Activated CD4-positive, alpha-beta memory T cell treated with anti-CD3 and anti-CD28 coated beads for 36 hours (primary cell): ENCODE results near the gene ATP1A2. TPM values are rescaled to one million over a fixed set of nuclear protein-coding genes. Genes with fewer than 3 reads are reported as not detected.

Source experiments
- CTCF ChIA-PET: fragments of 350-600 bp; sonication (Branson Sonifier 250); formaldehyde crosslinking; loops from one replicate; lab custom pipeline; 2021; ENCODE audit warnings: antibody characterized with exemption, inconsistent platforms; lab: Charles Lee
- POLR2A ChIA-PET: fragments of 350-600 bp; sonication (Branson Sonifier 250); formaldehyde crosslinking; loops from one replicate; lab custom pipeline; 2021; ENCODE audit warnings: antibody characterized with exemption; lab: Charles Lee
- DNase-seq: peaks from one replicate; pipeline ENCODE4 v3.0.0-alpha.2; 2020
- H3K27ac Mint-ChIP-seq: one replicate; pipeline ENCODE4 v1.8.0; 2021; ENCODE audit warnings: mixed read lengths
- H3K27me3 Mint-ChIP-seq: one replicate; pipeline ENCODE4 v1.8.0; 2021; ENCODE audit warnings: mixed read lengths
- H3K36me3 Mint-ChIP-seq: one replicate; pipeline ENCODE4 v1.8.0; 2021; ENCODE audit warnings: mixed read lengths
- H3K4me1 Mint-ChIP-seq: one replicate; pipeline ENCODE4 v1.8.0; 2021; ENCODE audit warnings: low read depth, mixed read lengths
- H3K4me3 Mint-ChIP-seq: one replicate; pipeline ENCODE4 v1.8.0; 2021; ENCODE audit warnings: mild to moderate bottlenecking, mixed read lengths
- H3K9me3 Mint-ChIP-seq: one replicate; pipeline ENCODE4 v1.8.0; 2021; ENCODE audit warnings: mixed read lengths
- intact Hi-C: fragments of 100-400 bp; cut with micrococcal nuclease; formaldehyde crosslinking; loops from one replicate; pipeline ENCODE4 v1.15.1; 2023
- total RNA-seq, 2 experiments: library from RNA; stranded (reverse); gene quantifications; one replicate each; pipeline ENCODE4 v1.2.3, GENCODE V29; 2021

Gene ATP1A2
- total RNA-seq, 2 experiments from 2014 or later = not detected

DNA sequence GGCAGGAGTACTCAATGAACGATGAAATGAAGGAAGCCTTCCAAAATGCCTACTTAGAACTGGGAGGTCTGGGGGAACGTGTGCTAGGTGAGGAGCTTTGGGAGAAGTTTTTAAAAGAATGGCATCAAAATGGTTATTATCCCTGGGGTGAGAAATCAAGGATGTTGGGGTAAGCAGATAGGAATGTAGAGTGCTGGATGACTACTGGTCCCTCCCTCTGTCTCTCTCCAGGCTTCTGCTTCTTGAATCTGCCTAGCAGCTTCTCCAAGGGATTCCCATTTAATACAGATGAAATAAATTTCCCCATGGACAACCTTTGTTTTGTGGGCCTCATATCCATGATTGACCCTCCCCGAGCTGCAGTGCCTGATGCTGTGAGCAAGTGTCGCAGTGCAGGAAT lies 55.8 kb downstream of the ATP1A2 start:
- no peak for DNase-seq
- no peak overlapping the region for H3K27ac Mint-ChIP-seq
- H3K27me3 Mint-ChIP-seq = peaks cover 17% of the 10 kb centered on the region
- ChIA-PET POLR2A (interaction anchor here (1.0 kb wide), 1 partner anchor 21 kb away, joined by 3 read pairs; no protein-coding TSS in a partner anchor), CTCF (interaction anchor here (1.3 kb wide), 1 partner anchor 205 kb away, joined by 3 read pairs; no protein-coding TSS in a partner anchor)
- no peaks in the 10 kb centered on the region for H3K36me3 Mint-ChIP-seq
- intact Hi-C loops = no loop called here
- H3K9me3 Mint-ChIP-seq = no peaks in the 10 kb centered on the region
- H3K4me3 Mint-ChIP-seq = no peak overlapping the region
- H3K4me1 Mint-ChIP-seq = peaks cover 9% of the 10 kb centered on the region

DNA sequence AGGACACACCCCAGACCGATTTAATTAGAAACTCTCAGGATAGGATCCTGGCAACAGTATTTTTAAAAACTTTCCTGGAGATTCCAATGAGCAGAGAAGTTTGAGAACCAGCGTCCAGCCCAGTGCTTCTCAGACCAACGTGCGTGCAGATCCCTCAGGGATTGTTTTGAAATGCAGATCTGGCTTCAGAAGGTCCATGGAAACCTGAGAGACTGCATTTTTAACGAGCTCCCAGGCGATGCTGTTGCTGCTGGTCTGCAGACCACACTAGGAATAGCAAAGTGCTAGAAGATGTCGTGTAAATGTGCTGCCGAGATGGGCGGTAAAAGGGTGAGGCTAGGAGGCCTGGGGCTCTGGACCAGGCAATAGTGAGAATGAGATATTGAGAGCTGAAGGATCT lies 56.4 kb downstream of the ATP1A2 start:
- no peaks in the 10 kb centered on the region for H3K36me3 Mint-ChIP-seq
- POLR2A ChIA-PET = interaction anchor here (1.0 kb wide), 1 partner anchor 21 kb away, joined by 3 read pairs; no protein-coding TSS in a partner anchor
- CTCF ChIA-PET = interaction anchor here (0.6 to 1.3 kb wide), 2 partner anchors 25 to 204 kb away, joined by 3 read pairs; no protein-coding TSS in a partner anchor
- no peaks in the 10 kb centered on the region for H3K9me3 Mint-ChIP-seq
- H3K27me3 Mint-ChIP-seq = peaks cover 14% of the 10 kb centered on the region
- intact Hi-C loops = no loop called here
- no peak overlapping the region for H3K4me3 Mint-ChIP-seq
- H3K4me1 Mint-ChIP-seq = peaks cover 8% of the 10 kb centered on the region
- no peak for DNase-seq
- no peak overlapping the region for H3K27ac Mint-ChIP-seq

DNA sequence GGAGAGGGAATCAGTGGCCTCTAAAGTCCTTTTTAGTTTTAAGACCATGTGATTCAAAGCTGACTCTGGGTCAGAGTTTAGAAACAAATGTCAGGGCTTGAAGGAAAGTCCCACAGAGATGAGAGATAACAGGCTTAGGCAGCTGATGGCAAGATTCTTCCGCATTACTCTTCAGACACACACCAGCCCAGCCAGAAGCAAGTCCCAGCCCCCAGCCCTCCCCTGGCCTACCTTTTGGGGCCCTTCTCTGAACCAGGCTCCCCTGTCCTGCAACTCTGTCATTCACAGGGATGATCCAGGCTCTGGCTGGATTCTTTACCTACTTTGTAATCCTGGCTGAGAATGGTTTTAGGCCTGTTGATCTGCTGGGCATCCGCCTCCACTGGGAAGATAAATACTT lies 61.7 kb downstream of the ATP1A2 start:
- intact Hi-C loops = no loop called here
- Mint-ChIP-seq H3K4me1 (no peaks in the 10 kb centered on the region), H3K27ac (no peak overlapping the region), H3K27me3 (peaks cover 11% of the 10 kb centered on the region), H3K4me3 (no peak overlapping the region), H3K9me3 (no peaks in the 10 kb centered on the region), H3K36me3 (no peaks in the 10 kb centered on the region)
- ChIA-PET POLR2A (no interaction called here), CTCF (no interaction called here)
- no peak for DNase-seq

DNA sequence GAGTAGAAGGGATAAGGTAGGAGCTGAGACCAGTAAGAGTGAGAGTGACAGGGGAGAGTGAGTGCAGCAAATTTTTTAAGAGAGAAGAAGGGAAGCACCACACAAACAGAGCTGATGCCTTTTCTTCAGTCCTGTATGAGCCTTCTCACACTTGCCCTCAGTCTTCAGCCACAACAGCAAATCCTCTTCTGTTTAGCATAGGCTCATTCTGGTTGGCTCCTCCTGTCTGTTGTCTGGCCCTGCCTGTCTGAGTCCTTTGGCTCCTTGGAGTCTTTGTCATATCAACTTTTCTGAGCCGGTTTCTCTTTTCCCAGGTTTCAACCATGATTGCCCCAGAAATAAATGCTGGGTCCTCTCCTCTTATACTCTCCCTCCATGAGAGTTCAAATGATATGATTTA lies 62.1 kb downstream of the ATP1A2 start:
- H3K27ac Mint-ChIP-seq = no peak overlapping the region
- H3K27me3 Mint-ChIP-seq = peaks cover 9% of the 10 kb centered on the region
- no peak for DNase-seq
- H3K9me3 Mint-ChIP-seq = no peaks in the 10 kb centered on the region
- H3K36me3 Mint-ChIP-seq = no peaks in the 10 kb centered on the region
- intact Hi-C loops = no loop called here
- POLR2A ChIA-PET = no interaction called here
- CTCF ChIA-PET = no interaction called here
- H3K4me3 Mint-ChIP-seq = no peak overlapping the region
- H3K4me1 Mint-ChIP-seq = no peaks in the 10 kb centered on the region

DNA sequence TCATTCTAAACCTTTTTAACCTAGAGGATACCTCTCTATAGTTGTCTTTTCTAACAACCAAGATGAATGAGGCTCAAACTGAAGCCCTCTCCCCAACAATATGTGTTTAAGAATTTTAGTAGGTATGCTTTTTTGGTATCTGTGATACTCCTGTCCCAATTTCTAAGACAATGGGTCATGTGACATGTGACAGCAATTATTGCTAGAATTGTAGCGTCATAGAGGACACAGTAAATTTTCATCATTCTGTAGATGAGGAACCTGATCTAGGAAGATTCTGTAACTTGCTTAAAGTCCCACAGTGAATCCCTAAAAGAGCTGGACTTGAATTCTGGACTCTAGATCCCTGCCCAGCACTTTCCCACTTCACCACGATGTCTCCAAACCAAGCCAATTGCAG lies 63.2 kb downstream of the ATP1A2 start:
- Mint-ChIP-seq H3K27me3 (peaks cover 7% of the 10 kb centered on the region), H3K36me3 (no peaks in the 10 kb centered on the region), H3K27ac (no peak overlapping the region), H3K4me1 (no peaks in the 10 kb centered on the region), H3K9me3 (no peaks in the 10 kb centered on the region), H3K4me3 (no peak overlapping the region)
- ChIA-PET POLR2A (no interaction called here), CTCF (interaction anchor here (1.7 kb wide), 1 partner anchor 113 kb away, joined by 3 read pairs; no protein-coding TSS in a partner anchor)
- intact Hi-C loops = no loop called here
- no peak for DNase-seq

DNA sequence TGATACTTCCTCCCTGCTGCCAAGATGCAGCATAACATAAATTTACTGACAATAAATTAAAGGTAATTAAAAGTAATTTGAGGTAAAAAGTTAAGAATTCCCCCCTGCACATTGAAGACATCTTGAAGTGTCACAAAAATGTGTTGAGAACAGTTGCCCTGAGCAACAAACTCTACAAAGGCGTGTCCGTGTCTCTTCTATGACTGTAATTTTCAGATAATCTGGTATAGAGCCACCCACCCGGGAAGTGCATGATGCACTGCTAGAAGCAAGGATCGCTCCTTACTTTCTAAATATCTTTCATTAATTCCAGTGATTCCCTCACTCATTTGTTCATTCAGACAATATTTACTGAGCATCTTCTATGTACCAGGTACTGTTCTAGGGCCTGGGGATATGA lies 63.8 kb downstream of the ATP1A2 start:
- Mint-ChIP-seq H3K4me3 (no peak overlapping the region), H3K27ac (no peak overlapping the region), H3K27me3 (peaks cover 7% of the 10 kb centered on the region), H3K9me3 (no peaks in the 10 kb centered on the region), H3K4me1 (no peaks in the 10 kb centered on the region), H3K36me3 (no peaks in the 10 kb centered on the region)
- CTCF ChIA-PET = interaction anchor here (0.6 to 1.7 kb wide), 3 partner anchors 72 to 112 kb away, joined by 3 read pairs; no protein-coding TSS in a partner anchor
- POLR2A ChIA-PET = no interaction called here
- no peak for DNase-seq
- intact Hi-C loops = no loop called here

DNA sequence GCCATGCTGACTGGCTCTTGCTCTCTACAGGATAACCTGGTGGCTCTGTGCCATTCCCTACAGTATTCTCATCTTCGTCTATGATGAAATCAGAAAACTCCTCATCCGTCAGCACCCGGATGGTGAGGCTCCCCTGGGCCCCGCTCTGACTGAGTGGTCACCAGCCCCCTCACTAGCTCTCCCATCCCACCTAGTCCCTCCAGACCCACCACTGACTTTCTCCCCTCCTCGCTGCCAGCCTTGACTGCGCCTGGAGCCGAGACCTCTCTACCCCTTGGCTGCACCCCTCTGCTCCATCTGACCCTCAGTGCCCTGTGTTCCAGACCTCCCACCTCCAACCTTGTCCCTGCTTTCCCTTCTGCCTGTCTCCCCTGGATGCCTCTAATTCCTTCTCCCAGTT lies 70.7 kb downstream of the ATP1A2 start:
- DNase-seq = no peak
- intact Hi-C loops = no loop called here
- CTCF ChIA-PET = no interaction called here
- H3K4me1 Mint-ChIP-seq = no peaks in the 10 kb centered on the region
- H3K27ac Mint-ChIP-seq = no peak overlapping the region
- H3K4me3 Mint-ChIP-seq = no peak overlapping the region
- H3K9me3 Mint-ChIP-seq = no peaks in the 10 kb centered on the region
- H3K27me3 Mint-ChIP-seq = peaks cover 3% of the 10 kb centered on the region
- H3K36me3 Mint-ChIP-seq = no peaks in the 10 kb centered on the region
- POLR2A ChIA-PET = interaction anchor here (0.6 kb wide), 1 partner anchor 155 kb away, joined by 3 read pairs; no protein-coding TSS in a partner anchor

DNA sequence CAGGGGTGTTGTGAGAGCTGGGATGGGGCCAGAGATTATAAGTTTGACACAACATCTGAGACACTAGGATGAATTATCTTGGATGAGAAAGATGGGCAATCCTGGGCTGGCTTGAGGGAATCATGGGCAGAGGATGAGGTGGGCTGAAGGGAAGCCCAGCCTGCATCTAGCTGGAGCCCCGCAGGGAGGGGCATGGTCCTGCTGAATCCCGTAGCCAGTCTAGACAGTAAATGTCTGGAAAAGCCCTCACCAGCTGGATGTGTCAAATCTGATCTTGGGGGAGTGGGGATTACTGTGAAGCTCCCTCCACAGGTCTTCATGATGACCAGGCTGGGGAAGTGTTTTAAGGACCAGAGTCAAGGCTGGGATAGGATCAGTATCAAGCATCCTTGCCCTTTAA lies 71.2 kb downstream of the ATP1A2 start:
- H3K36me3 Mint-ChIP-seq = no peaks in the 10 kb centered on the region
- H3K4me3 Mint-ChIP-seq = no peak overlapping the region
- POLR2A ChIA-PET = no interaction called here
- H3K27me3 Mint-ChIP-seq = peaks cover 3% of the 10 kb centered on the region
- no peak overlapping the region for H3K27ac Mint-ChIP-seq
- no peaks in the 10 kb centered on the region for H3K4me1 Mint-ChIP-seq
- intact Hi-C loops = no loop called here
- DNase-seq = no peak
- H3K9me3 Mint-ChIP-seq = no peaks in the 10 kb centered on the region
- CTCF ChIA-PET = no interaction called here

DNA sequence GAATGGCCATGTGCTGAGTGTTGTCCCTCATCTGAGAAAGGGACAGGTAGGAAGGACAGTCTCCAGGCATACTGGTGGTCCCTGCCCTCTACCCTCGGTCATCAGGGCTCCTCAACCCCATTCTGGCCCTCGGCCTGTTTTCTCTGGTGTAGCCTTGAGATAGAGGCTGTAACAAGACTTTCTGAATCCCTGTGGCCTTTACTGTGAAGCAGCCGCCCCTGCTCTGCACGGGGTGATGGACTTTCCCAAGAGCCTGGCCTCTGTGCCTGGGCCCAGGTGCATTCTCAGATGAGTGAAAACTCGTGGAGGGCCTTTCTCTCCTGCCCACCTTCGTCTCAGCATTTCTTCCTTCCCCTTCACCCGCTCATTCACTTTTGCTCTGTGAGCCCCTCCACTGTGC lies 71.8 kb downstream of the ATP1A2 start:
- CTCF ChIA-PET = interaction anchor here (0.8 kb wide), 1 partner anchor 104 kb away, joined by 3 read pairs; no protein-coding TSS in a partner anchor
- intact Hi-C loops = no loop called here
- Mint-ChIP-seq H3K27ac (no peak overlapping the region), H3K36me3 (no peaks in the 10 kb centered on the region), H3K27me3 (peaks cover 3% of the 10 kb centered on the region), H3K9me3 (no peaks in the 10 kb centered on the region), H3K4me3 (no peak overlapping the region), H3K4me1 (no peaks in the 10 kb centered on the region)
- POLR2A ChIA-PET = no interaction called here
- DNase-seq = no peak

DNA sequence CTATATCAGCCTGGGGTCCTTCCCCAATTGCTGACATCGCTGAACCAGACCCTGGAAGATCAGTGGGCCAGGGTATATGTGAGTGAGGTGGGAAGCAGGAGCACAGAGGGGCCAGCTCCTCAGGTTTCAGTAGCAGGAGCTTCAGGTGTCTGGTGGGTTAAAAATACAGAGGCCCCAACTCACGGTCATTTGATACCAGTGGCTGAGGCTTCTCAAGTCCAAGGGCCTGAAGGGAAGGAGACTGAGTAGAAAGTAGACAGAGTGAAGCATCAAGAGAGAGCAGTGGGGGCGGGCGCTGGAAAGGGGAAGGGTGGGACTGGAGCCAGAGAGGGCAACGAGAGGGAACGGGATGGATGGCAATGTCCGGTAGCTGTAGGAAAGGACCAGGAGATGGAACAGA lies 72.8 kb downstream of the ATP1A2 start:
- ChIA-PET POLR2A (no interaction called here), CTCF (interaction anchor here (6.0 kb wide), 1 partner anchor 63 kb away, joined by 57 read pairs; no protein-coding TSS in a partner anchor)
- Mint-ChIP-seq H3K27me3 (peaks cover 2% of the 10 kb centered on the region), H3K9me3 (no peaks in the 10 kb centered on the region), H3K4me1 (no peaks in the 10 kb centered on the region), H3K4me3 (no peak overlapping the region), H3K36me3 (no peaks in the 10 kb centered on the region), H3K27ac (no peak overlapping the region)
- no peak for DNase-seq
- intact Hi-C loops = no loop called here

DNA sequence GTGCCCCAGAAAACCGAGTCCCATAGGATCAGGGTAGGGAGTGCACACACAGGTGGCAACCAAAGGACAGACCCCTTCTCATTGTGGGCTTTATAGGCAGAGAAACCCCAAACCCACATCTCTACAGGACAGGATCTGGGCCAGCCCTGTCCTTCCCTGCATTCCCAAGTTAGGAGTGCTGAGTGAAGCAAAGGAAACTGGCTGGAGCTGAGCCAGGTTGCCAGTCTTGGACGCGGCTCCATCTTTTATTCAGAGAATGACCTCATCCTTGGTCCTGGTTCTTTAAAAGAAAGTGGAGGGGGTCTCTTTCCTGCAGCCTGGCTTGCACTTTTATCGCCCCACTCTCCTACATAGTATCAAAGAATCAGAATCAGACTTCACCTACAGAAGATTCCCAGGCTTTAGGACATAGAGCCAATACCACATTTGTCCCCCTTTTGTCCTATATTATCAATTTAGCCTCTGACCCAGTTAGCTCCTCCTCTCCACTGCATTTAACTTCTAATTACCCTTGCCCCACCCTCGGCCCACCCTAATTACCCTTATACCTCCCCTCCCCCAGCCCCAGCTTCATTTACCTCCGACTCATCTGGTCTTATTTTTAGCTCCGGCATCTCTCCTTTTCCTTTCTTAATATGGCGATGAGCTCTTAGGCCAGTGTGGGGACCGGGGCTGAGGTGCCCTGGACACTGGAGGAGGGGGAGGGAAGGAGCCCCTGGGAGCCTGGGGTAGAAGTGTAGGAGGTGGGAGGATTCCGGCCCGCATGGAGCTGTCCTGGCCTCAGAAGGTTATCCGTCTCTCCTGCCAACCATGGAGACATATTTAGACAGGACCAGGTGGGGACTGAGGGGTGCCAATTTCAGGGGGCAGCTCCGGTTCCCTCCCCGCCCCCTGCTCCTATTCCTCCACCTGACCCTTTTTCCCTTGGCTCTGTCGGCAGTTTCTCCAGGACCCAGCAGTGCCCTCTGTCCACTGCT lies 74.4 kb downstream of the ATP1A2 start, which contains the start of gene CASQ1:
Gene CASQ1, plus strand, starts transcription at position 927 of the 977 bp plus-strand sequence. CDS start 177 bp downstream, outside the sequence.
- no peaks in the 10 kb centered on the region for H3K9me3 Mint-ChIP-seq
- intact Hi-C loops = no loop called here
- no peaks in the 10 kb centered on the region for H3K36me3 Mint-ChIP-seq
- ChIA-PET CTCF (interaction anchor here (1.0 to 6.0 kb wide), 6 partner anchors 10 to 187 kb away, joined by 3 to 156 read pairs (median 6); no protein-coding TSS in a partner anchor), POLR2A (no interaction called here)
- H3K27me3 Mint-ChIP-seq = peaks cover 2% of the 10 kb centered on the region
- no peaks in the 10 kb centered on the region for H3K4me1 Mint-ChIP-seq
- DNase-seq = no peak
- H3K27ac Mint-ChIP-seq = no peak within 1 kb of the TSS
- no peak within 1 kb of the TSS for H3K4me3 Mint-ChIP-seq

DNA sequence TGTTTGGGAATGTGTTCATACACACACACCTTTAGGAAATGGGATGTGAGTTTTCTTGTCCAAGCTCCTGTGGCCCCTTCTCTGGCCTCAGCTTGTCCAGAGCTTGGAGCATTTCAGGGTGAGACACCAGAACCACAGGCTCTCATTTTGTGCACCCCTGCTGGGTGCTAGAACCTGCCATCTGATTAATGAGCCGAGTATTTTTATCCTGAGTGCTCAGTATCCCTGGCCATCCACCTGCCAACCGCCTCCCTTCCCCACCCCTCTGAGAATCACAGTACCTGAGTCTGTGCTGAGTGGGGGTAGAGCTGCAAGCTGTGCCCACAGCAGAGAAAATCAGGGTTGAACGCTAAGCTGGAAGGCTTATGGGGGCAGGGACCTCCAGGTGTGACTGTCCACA lies 76.2 kb downstream of the ATP1A2 start:
- H3K9me3 Mint-ChIP-seq = no peaks in the 10 kb centered on the region
- H3K27me3 Mint-ChIP-seq = peaks cover 2% of the 10 kb centered on the region
- no peaks in the 10 kb centered on the region for H3K4me1 Mint-ChIP-seq
- CTCF ChIA-PET = interaction anchor here (0.9 to 6.0 kb wide), 15 partner anchors 11 to 184 kb away, joined by 3 to 156 read pairs (median 5); no protein-coding TSS in a partner anchor
- intact Hi-C loops = loop anchor here (2.0 kb wide), 2 partner anchors 71 to 91 kb away; partner anchors contain the start of gene DCAF8
- H3K4me3 Mint-ChIP-seq = no peak overlapping the region
- H3K27ac Mint-ChIP-seq = no peak overlapping the region
- POLR2A ChIA-PET = interaction anchor here (0.9 kb wide), 1 partner anchor 62 kb away, joined by 3 read pairs; no protein-coding TSS in a partner anchor
- no peak for DNase-seq
- H3K36me3 Mint-ChIP-seq = no peaks in the 10 kb centered on the region
